K562 (cell line): ENCODE data around the gene CDK14. TPM values are rescaled to one million over a fixed set of nuclear protein-coding genes. Genes with fewer than 3 reads are reported as not detected.

Experiments
- ATAC-seq: fragments of 200-7000 bp; cut with Tn5 transposase; 3 replicates; pipeline ENCODE4 v1.9.1; 2020; ENCODE audit warnings: moderate library complexity
- BruUV-seq: library from RNA; stranded (reverse); fragments of 400-500 nt; replicated peaks from 2 replicates; lab custom pipeline; 2021; lab: Mats Ljungman, UMichigan
- CTCF ChIA-PET: fragments of 300-600 bp; formaldehyde crosslinking; extraction: SDS; loops from one replicate; lab custom pipeline; 2021; ENCODE audit warnings: low intra/inter-chr PET ratio; lab: Yijun Ruan, JAX
- POLR2A ChIA-PET: fragments of 300-600, 350-650 bp; sonication (Branson Sonifier 250); formaldehyde crosslinking; extraction: SDS; loops from one replicate; lab custom pipeline; 2021; ENCODE audit warnings: antibody characterized with exemption, inconsistent platforms; lab: Yijun Ruan, JAX
- DNase-seq, 4 experiments: peaks; one replicate each; pipeline versions ENCODE4 v3.0.0 to v3.0.0-alpha.2; 2011 to 2018; ENCODE audit warnings: low spot score in 3 of 4, mixed read lengths in 3 of 4; ENCODE audit errors: extremely low read depth in 1 of 4
- FAIRE-seq: peaks from 2 replicates; lab custom pipeline; 2011; peaks lifted over from hg19 to GRCh38; lab: Jason Lieb, UNC
- H2AFZ ChIP-seq: 2 replicates; pipeline ENCODE4 v1.6.0; 2011; ENCODE audit warnings: low read depth, low read length, control low read depth, inconsistent platforms
- H3K27ac ChIP-seq: fragments of 200-600 bp; 3 replicates; pipeline ENCODE4 v1.8.0; 2011; ENCODE audit warnings: low read depth, mild to moderate bottlenecking, control low read depth, inconsistent platforms, low read length, moderate library complexity, mixed read lengths; ENCODE audit errors: extremely low read depth
- H3K27me3 ChIP-seq, 2 experiments: fragments of 300-600 bp in 1 of 2; 2 replicates in 1 of 2; 3 replicates in 1 of 2; pipeline versions ENCODE4 v1.6.0 to v1.8.0; 2011; ENCODE audit warnings: inconsistent platforms in 2 of 2, low read length in 2 of 2, mild to moderate bottlenecking in 1 of 2, mixed read lengths in 1 of 2, moderate library complexity in 1 of 2; ENCODE audit not compliant: control insufficient read depth in 2 of 2, insufficient read depth in 2 of 2
- H3K36me3 ChIP-seq: fragments of 300-600 bp; 3 replicates; pipeline ENCODE4 v1.8.0; 2011; ENCODE audit warnings: mild to moderate bottlenecking, low read length, inconsistent platforms; ENCODE audit not compliant: control insufficient read depth, insufficient read depth
- H3K4me1 ChIP-seq, 2 experiments: fragments of 200-600 bp in 1 of 2; replicated peaks in 1 of 2; 2 replicates in 1 of 2; 3 replicates in 1 of 2; pipeline versions ENCODE4 v1.5.1 to v1.8.0; 2011; ENCODE audit warnings: inconsistent platforms in 2 of 2, low read length in 2 of 2, mild to moderate bottlenecking in 1 of 2, mixed read lengths in 1 of 2, moderate library complexity in 1 of 2; ENCODE audit not compliant: control insufficient read depth in 2 of 2, insufficient read depth in 2 of 2
- H3K4me2 ChIP-seq: 2 replicates; pipeline ENCODE4 v1.6.1; 2011; ENCODE audit warnings: low read length, control low read depth, inconsistent platforms, mixed read lengths; ENCODE audit not compliant: insufficient read depth
- H3K4me3 ChIP-seq: fragments of 200-600 bp; sonication (generic), shearing (Covaris generic); 2 replicates; pipeline ENCODE4 v1.5.1; 2016; ENCODE audit warnings: control low read depth, inconsistent platforms
- H3K79me2 ChIP-seq: fragments of 200-600 bp; 3 replicates; pipeline ENCODE4 v1.8.0; 2011; ENCODE audit warnings: low read length, inconsistent platforms; ENCODE audit not compliant: control insufficient read depth, insufficient read depth
- H3K9ac ChIP-seq, 2 experiments: 2 replicates each; pipeline versions ENCODE4 v1.6.0 to v1.6.1; 2011; ENCODE audit warnings: low read depth in 2 of 2, low read length in 2 of 2, control low read depth in 1 of 2, inconsistent platforms in 1 of 2, mild to moderate bottlenecking in 1 of 2, mixed read lengths in 1 of 2; ENCODE audit not compliant: insufficient read depth in 1 of 2
- H3K9me1 ChIP-seq: one replicate; pipeline ENCODE4 v1.6.0; 2011; ENCODE audit warnings: inconsistent platforms, mild to moderate bottlenecking, low read length, moderate library complexity; ENCODE audit not compliant: control insufficient read depth, insufficient read depth
- H3K9me3 ChIP-seq: replicated peaks from 2 replicates; pipeline ENCODE4 v1.5.1; 2011; ENCODE audit warnings: low read depth, low read length, inconsistent platforms; ENCODE audit not compliant: control insufficient read depth, insufficient read depth
- H4K20me1 ChIP-seq: replicated peaks from 2 replicates; pipeline ENCODE4 v1.6.1; 2011; ENCODE audit warnings: low read length, inconsistent platforms, mixed read lengths; ENCODE audit not compliant: control insufficient read depth, insufficient read depth
- ELF1 ChIP-seq: fragments of 200-800 bp; sonication (Bioruptor generic); IDR thresholded peaks from 2 replicates; pipeline ENCODE4 v1.6.1; 2016; ENCODE audit warnings: missing genetic modification characterization, missing compliant biosample characterization
- HMGN3 ChIP-seq: IDR thresholded peaks from 2 replicates; pipeline ENCODE4 v1.6.1; 2011; ENCODE audit warnings: borderline replicate concordance, low read depth, mild to moderate bottlenecking, mixed read lengths, low read length; ENCODE audit not compliant: insufficient read length; ENCODE audit errors: extremely low read depth
- KDM1A ChIP-seq, 2 experiments: fragments of 450-650 bp; IDR thresholded peaks; 2 replicates each; pipeline ENCODE4 v1.6.1; 2016; ENCODE audit warnings: mild to moderate bottlenecking in 2 of 2
- PTRF ChIP-seq: fragments of 450-650 bp; IDR thresholded peaks from 2 replicates; pipeline ENCODE4 v1.6.1; 2016; ENCODE audit warnings: mild to moderate bottlenecking, missing genetic modification characterization, missing compliant biosample characterization
- RBBP5 ChIP-seq: fragments of 200-600 bp; sonication (generic); IDR thresholded peaks from 2 replicates; pipeline ENCODE4 v1.6.1; 2012; ENCODE audit warnings: borderline replicate concordance, mild to moderate bottlenecking, low read length, control low read depth, inconsistent platforms; ENCODE audit not compliant: insufficient read depth, poor library complexity, severe bottlenecking
- RHOXF2B ChIP-seq: fragments of 250-450 bp; sonication (Bioruptor Pico); conservative IDR thresholded peaks from 2 replicates; pipeline ENCODE4 v1.5.1; 2021
- SMC3 ChIP-seq: conservative IDR thresholded peaks from 2 replicates; pipeline ENCODE4 v1.6.1; 2011; ENCODE audit warnings: low read depth, low read length, improper control_type of control experiment; ENCODE audit not compliant: insufficient read depth
- TRIM24 ChIP-seq, 2 experiments: fragments of 450-650 bp; IDR thresholded peaks; 2 replicates each; pipeline ENCODE4 v1.6.1; 2016
- ZNF398 ChIP-seq: fragments of 250-450 bp; sonication (Bioruptor Pico); IDR thresholded peaks from 2 replicates; pipeline ENCODE4 v1.8.0; 2021; ENCODE audit warnings: moderate library complexity, mild to moderate bottlenecking, inconsistent platforms
- WGBS: fragments of 100-300 bp; shearing (Covaris generic); methylation state at CpG from one replicate; pipeline ENCODE4 v1.1.6; 2016; ENCODE audit warnings: low coverage, mixed read lengths; ENCODE audit not compliant: insufficient coverage; ENCODE audit errors: missing lambda C conversion rate; 5-methylcytosine and 5-hydroxymethylcytosine counted together
- in situ Hi-C: fragments of 300-500 bp; cut with MboI; formaldehyde crosslinking; loops from 4 replicates; pipeline ENCODE4 v1.15.0; 2018; ENCODE audit warnings: inconsistent platforms, mixed read lengths
- intact Hi-C: fragments of 100-400 bp; cut with micrococcal nuclease; formaldehyde crosslinking; loops from 2 replicates; pipeline ENCODE4 v1.14.2; 2022
- polyA plus RNA-seq, 8 experiments: library from polyadenylated mRNA; depleted of rRNA in 4 of 8; stranded (reverse) in 5 of 8; unstranded in 3 of 8; fragments of >200 nt; fragmentation: Nextera tagmentation in 2 of 8; fragmentation: Illumina TruSeq in 1 of 8; extraction: Ambion mirVana in 2 of 8; extraction: Trizol in 1 of 8; gene quantifications; 2 replicates each; pipeline versions ENCODE4 v1.2.1 to v1.2.3, GENCODE V29; 2011 to 2014; ENCODE audit warnings: inconsistent platforms in 1 of 8, missing spikeins in 1 of 8
- total RNA-seq, 7 experiments: library from RNA; depleted of rRNA in 6 of 7; stranded (reverse); fragments of >200 nt in 6 of 7; fragmentation: Illumina TruSeq in 2 of 7; extraction: Trizol in 2 of 7; gene quantifications; 2 replicates each; pipeline versions ENCODE4 v1.2.1 to v1.2.3, GENCODE V29; 2011 to 2021; ENCODE audit warnings: low replicate concordance in 1 of 7

Gene CDK14
- total and polyA plus RNA-seq, 9 of the 15 experiments (the other 6 are each of a cell fraction or from before 2014, with no cell fraction given), result 0.03 to 0.91 (median 0.16) TPM

DNA sequence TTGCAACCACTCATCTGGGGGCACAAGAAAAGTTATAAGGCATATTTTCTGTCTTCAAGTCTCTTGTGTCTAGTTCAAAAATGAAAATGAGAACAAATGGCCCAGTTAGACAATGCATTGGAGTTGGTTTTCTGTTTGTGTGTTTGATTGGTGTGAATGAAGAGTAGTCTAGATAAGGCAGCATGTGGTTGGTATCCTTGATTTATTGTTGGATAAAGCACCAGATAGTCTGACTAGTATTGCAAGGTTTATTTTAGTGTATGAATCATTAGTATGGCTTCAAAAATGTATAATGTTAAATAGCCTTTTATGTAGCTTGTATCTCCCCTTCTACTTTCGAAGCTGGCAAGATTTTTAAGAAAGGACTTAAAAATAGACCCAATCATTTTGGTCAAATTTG, 237.3 kb downstream of the CDK14 start:
- in situ Hi-C loops (no loop called here), intact Hi-C loops (no loop called here)
- Histone ChIP-seq H3K79me2 (no peaks in the 10 kb centered on the region), H3K9me1 (no peaks in the 10 kb centered on the region), H3K27ac (no peak overlapping the region), H2AFZ (no peak overlapping the region), H3K36me3 (no peaks in the 10 kb centered on the region), H3K4me3 (no peak overlapping the region), H3K4me1 (no peaks in the 10 kb centered on the region), H3K4me2 (no peak overlapping the region), H3K9me3 (no peaks in the 10 kb centered on the region; the same call in 1 of the 2 replicates), H3K9ac (no peak overlapping the region), H4K20me1 (no peaks in the 10 kb centered on the region), H3K27me3 (no peaks in the 10 kb centered on the region)
- ATAC-seq (no peak), DNase-seq (no peak), FAIRE-seq (no peak)
- CTCF ChIA-PET, result no interaction called here
- 0% methylated on average over 1 of the region's 1 CpG for WGBS
- POLR2A ChIA-PET, result no interaction called here
- TF ChIP-seq ELF1 (tag) (no peak), RBBP5 (no peak), PTRF (no peak), RHOXF2B (no peak), SMC3 (no peak), HMGN3 (no peak), KDM1A (IDR thresholded peaks at IDR 0.05) (no peak)
- no TSS peak for BruUV-seq

DNA sequence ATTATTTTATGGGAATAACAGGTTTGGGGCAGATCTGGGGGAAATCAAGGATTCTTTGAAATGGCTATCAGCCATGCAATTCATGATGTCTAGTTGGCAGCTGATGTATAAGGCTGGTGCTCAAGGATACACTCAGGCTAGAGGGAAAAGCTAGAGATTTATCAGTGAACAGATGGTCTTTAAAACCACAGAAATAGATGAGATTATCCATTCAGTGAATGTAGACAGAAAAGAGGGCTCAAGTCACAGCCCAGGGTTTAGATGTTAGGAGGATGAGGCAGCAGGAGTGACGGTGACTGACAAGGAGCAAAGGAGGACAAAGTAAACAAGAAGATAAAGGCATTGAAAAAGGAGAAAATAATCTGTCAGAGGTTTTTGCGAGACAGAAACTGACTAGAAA, 238.7 kb downstream of the CDK14 start:
- in situ Hi-C loops, result no loop called here
- no peak overlapping the region for H3K4me3 ChIP-seq
- H2AFZ ChIP-seq, result no peak overlapping the region
- no peaks in the 10 kb centered on the region for H4K20me1 ChIP-seq
- no peak overlapping the region for H3K9ac ChIP-seq
- intact Hi-C loops, result no loop called here
- H3K4me1 ChIP-seq, result no peaks in the 10 kb centered on the region
- no peaks in the 10 kb centered on the region for H3K79me2 ChIP-seq
- no peak for TF ChIP-seq TRIM24 (IDR thresholded peaks at IDR 0.05)
- no peak for TF ChIP-seq SMC3
- TF ChIP-seq ZNF398 (CRISPR knock-in tag), result no peak
- H3K27me3 ChIP-seq, result no peaks in the 10 kb centered on the region
- no peaks in the 10 kb centered on the region for H3K9me1 ChIP-seq
- no peak for DNase-seq
- WGBS, result 0% methylated on average over 2 of the region's 2 CpGs
- no peak for ATAC-seq
- POLR2A ChIA-PET, result no interaction called here
- CTCF ChIA-PET, result no interaction called here
- H3K4me2 ChIP-seq, result no peak overlapping the region
- FAIRE-seq, result no peak
- no peaks in the 10 kb centered on the region for H3K36me3 ChIP-seq
- no peak overlapping the region for H3K27ac ChIP-seq
- no peaks in the 10 kb centered on the region; the same call in 1 of the 2 replicates for H3K9me3 ChIP-seq
- BruUV-seq, result no TSS peak
